ENCODE data around the gene STAT1.

The STAT1 gene

GRCh38 chr2:190994148-190994547 lies 19.8 kb downstream of the STAT1 start:
- no peak for DNase-seq (ENCODE audit: low read depth)
- TF ChIP-seq CTCF (conservative IDR thresholded peaks at IDR 0.05; ENCODE audit: low read depth, low read length), result no peak
- H3K4me3 ChIP-seq (ENCODE audit: low read length), result no peak overlapping the region

- H3K4me3 ChIP-seq (ENCODE audit: low read length), result no peak overlapping the region
- DNase-seq (ENCODE audit: low read depth), result no peak
- TF ChIP-seq CTCF (conservative IDR thresholded peaks at IDR 0.05; ENCODE audit: low read depth, low read length), result no peak
Observed at GRCh38 chr2:190993292-190993643, 20.7 kb downstream of the STAT1 start.

- TF ChIP-seq CTCF (conservative IDR thresholded peaks at IDR 0.05; ENCODE audit: low read depth, low read length), result no peak
- H3K4me3 ChIP-seq (ENCODE audit: low read length), result no peak overlapping the region
- no peak for DNase-seq (ENCODE audit: low read depth)
Observed at GRCh38 chr2:190990132-190990531, 23.8 kb downstream of the STAT1 start.

DNA sequence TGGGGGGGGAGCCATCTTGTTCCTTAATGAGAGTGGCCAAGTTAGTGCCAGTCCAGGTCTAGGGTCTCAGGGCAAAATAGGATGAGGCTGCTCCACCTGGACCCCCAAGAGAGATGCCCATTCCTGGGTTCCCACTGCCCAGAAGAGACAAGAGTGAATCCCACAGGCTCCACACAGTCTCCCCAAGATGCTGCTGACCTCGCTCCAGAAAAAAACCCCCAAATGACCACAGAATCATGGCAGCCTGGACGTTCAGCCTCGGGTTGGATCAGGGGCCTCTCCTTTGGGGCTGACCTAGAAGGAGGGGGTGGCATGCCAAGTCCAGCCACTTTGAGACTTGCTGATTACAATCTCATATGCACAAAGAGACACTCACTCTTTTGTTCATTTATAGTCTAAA lies 25.1 kb downstream of the STAT1 start:
- no peak overlapping the region for H3K4me3 ChIP-seq (ENCODE audit: low read length)
- DNase-seq (ENCODE audit: low read depth), result no peak
- no peak for TF ChIP-seq CTCF (conservative IDR thresholded peaks at IDR 0.05; ENCODE audit: low read depth, low read length)

DNA sequence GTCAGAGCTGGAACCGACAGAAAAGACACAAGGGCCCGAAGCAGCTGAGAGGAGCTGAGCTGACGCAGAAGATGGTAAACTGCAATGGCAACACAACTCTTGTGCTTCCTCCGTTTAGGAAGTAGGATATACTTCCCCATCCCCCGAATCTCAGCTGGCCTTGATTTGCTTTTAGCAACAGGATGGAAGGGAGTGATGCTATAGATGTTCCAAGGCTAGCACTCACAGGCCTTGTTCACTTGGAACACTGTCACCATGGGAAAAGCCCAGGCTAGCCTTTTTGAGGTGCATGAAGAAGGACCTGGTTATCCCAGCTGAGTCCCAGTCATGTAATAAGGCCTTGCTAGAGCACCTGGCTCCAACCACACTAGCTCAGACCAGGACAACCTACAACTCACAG lies 26.0 kb downstream of the STAT1 start:
- no peak for TF ChIP-seq CTCF (conservative IDR thresholded peaks at IDR 0.05; ENCODE audit: low read depth, low read length)
- no peak for DNase-seq (ENCODE audit: low read depth)
- no peak overlapping the region for H3K4me3 ChIP-seq (ENCODE audit: low read length)

GRCh38 chr2:190987116-190987515 lies 26.9 kb downstream of the STAT1 start:
- no peak overlapping the region for H3K4me3 ChIP-seq (ENCODE audit: low read length)
- no peak for TF ChIP-seq CTCF (conservative IDR thresholded peaks at IDR 0.05; ENCODE audit: low read depth, low read length)
- no peak for DNase-seq (ENCODE audit: low read depth)

DNA sequence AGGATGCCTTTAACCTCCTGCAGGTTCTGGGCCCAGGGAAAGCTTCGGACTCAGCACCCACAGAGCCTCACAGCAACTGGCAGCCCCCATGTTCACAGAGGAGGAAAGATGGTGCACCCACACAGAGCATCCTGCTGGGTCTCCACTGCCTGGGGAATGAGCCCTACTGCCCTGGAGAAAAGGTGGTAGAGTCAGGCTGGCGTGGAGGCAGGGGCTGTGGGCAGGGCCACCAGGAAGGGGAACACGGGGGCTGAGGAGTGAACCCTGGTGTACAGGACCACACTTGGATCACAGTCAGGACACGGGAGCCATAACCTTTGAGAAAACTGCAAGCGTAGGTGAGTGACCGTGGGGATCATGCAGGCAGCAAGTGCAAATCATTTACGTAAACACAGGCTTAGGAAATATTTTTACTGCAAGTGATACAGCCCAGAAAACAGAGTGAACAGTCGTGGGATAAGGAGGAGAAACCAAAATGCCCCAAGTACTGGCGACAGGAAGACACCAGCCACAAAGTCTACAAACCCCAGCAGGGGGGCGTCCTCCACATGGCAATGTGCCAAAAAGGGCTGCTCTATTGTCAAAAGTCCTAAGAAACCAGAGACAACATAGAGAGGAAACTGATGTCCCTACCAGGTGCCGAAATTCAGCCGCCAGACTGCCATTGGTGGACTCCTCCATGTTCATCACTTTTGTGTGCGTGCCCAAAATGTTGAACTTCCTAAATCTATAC lies 27.6 kb downstream of the STAT1 start:
- no peak for DNase-seq (ENCODE audit: low read depth)
- TF ChIP-seq CTCF (conservative IDR thresholded peaks at IDR 0.05; ENCODE audit: low read depth, low read length), result no peak
- no peak overlapping the region for H3K4me3 ChIP-seq (ENCODE audit: low read length)
